Measurements from ENCODE around the gene MUC2. TPM values are rescaled to one million over a fixed set of nuclear protein-coding genes. Genes with fewer than 3 reads are reported as not detected.

Gene MUC2
- total and polyA plus RNA-seq, 2 of the 13 experiments (the other 11 are each of a cell fraction or from before 2014, with no cell fraction given), result not detected

GRCh38 chr11:1072116-1072820 is 2.4 kb upstream of the MUC2 start:
- H3K27me3 ChIP-seq (ENCODE audit: control insufficient read depth in 1 of 2, insufficient read depth in 2 of 2, low read length in 2 of 2), result peaks cover 14 to 40% of the 10 kb centered on the region in 2 experiments; a peak in 4 of 5 replicates
- H2AFZ ChIP-seq (ENCODE audit: low read length), result no peak overlapping the region
- ChIA-PET POLR2A (no interaction called here), CTCF (ENCODE audit: low intra/inter-chr PET ratio, low total read pairs) (no interaction called here)
- in situ Hi-C loops (cut with HindIII; ENCODE audit: extremely low pct_ligation_motif_present, low pct_unique_long_range_greater_than_20kb) (no loop called here), intact Hi-C loops (cut with micrococcal nuclease; ENCODE audit: unreplicated experiment) (no loop called here)
- no TSS peak for BruUV-seq (replicated peaks)
- no peak overlapping the region for H3K27ac ChIP-seq (ENCODE audit: extremely low read length, insufficient read depth, low read length)
- no peak overlapping the region for H3K4me2 ChIP-seq (ENCODE audit: low read depth, low read length)
- no peaks in the 10 kb centered on the region for H4K20me1 ChIP-seq (ENCODE audit: insufficient read depth, low read length)
- WGBS (ENCODE audit: low lambda C conversion rate), result 2% methylated on average over 8 of the region's 18 CpGs
- TF ChIP-seq SMAD9 (CRISPR knock-in tag; IDR thresholded peaks at IDR 0.05), result no peak
- TF ChIP-seq HOXD1 (CRISPR knock-in tag; IDR thresholded peaks at IDR 0.05), result no peak
- TF ChIP-seq HOXA9 (CRISPR knock-in tag; IDR thresholded peaks at IDR 0.05; ENCODE audit: borderline replicate concordance), result no peak
- TF ChIP-seq BHLHE40 (IDR thresholded peaks at IDR 0.05; ENCODE audit: low read length), result no peak
- no peak for TF ChIP-seq SMC3 (IDR thresholded peaks at IDR 0.05; ENCODE audit: low read length)
- TF ChIP-seq ZNF264 (CRISPR knock-in tag; IDR thresholded peaks at IDR 0.05), result no peak
- no peak for TF ChIP-seq MBNL3 (CRISPR knock-in tag; conservative IDR thresholded peaks at IDR 0.05)
- no peak for TF ChIP-seq NCOA5 (CRISPR knock-in tag; IDR thresholded peaks at IDR 0.05)
- no peak for TF ChIP-seq ZFP36L2 (CRISPR knock-in tag; IDR thresholded peaks at IDR 0.05)
- TF ChIP-seq, protein P1, sequence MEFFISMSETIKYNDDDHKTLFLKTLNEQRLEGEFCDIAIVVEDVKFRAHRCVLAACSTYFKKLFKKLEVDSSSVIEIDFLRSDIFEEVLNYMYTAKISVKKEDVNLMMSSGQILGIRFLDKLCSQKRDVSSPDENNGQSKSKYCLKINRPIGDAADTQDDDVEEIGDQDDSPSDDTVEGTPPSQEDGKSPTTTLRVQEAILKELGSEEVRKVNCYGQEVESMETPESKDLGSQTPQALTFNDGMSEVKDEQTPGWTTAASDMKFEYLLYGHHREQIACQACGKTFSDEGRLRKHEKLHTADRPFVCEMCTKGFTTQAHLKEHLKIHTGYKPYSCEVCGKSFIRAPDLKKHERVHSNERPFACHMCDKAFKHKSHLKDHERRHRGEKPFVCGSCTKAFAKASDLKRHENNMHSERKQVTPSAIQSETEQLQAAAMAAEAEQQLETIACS (CRISPR knock-in tag; IDR thresholded peaks at IDR 0.05), result no peak
- no peak for TF ChIP-seq ESRRA (CRISPR knock-in tag; IDR thresholded peaks at IDR 0.05; ENCODE audit: low read depth)
- no peak for TF ChIP-seq HMGA1 (CRISPR knock-in tag; conservative IDR thresholded peaks at IDR 0.05)
- TF ChIP-seq ATF7 (IDR thresholded peaks at IDR 0.05), result peak; percentile 16; the same call in 1 of the 2 replicates
- no peak for TF ChIP-seq ATF7 (CRISPR knock-in tag; IDR thresholded peaks at IDR 0.05)
- peak; percentile 93 for TF ChIP-seq CREB1 (IDR thresholded peaks at IDR 0.05)
- no peak for TF ChIP-seq CREB1 (CRISPR knock-in tag; IDR thresholded peaks at IDR 0.05)
- FAIRE-seq (no peak), ATAC-seq (no peak), DNase-seq (ENCODE audit: low spot score) (no peak)
- H3K4me3 ChIP-seq (replicated peaks in 1 of 3; ENCODE audit: insufficient read depth in 1 of 3, low read depth in 2 of 3, low read length in 3 of 3), result no peak overlapping the region
- H3K4me1 ChIP-seq (ENCODE audit: insufficient read depth, low read length), result peaks cover 35% of the 10 kb centered on the region
- no peaks in the 10 kb centered on the region for H3K79me2 ChIP-seq (ENCODE audit: insufficient read depth, low read length)
- H3K36me3 ChIP-seq (replicated peaks in 1 of 2; ENCODE audit: control insufficient read depth in 1 of 2, insufficient read depth in 2 of 2, low read length in 2 of 2), result no peaks in the 10 kb centered on the region
- no peaks in the 10 kb centered on the region for H3K9me3 ChIP-seq (ENCODE audit: low read length)
- no peak overlapping the region for H3K9ac ChIP-seq (ENCODE audit: insufficient read depth, low read depth, low read length)

Data from HepG2 (cell line).